HAP-1 (cell line): ENCODE measurements around the gene SHH.

ENCODE experiments used
- DNase-seq, 2 experiments: peaks; one replicate each; pipeline ENCODE4 v3.0.0-alpha.2; 2016 to 2020; ENCODE audit warnings: low spot score in 2 of 2
- H3K27me3 ChIP-seq: fragments of 250-450 bp; sonication (Bioruptor Pico); 2 replicates; pipeline ENCODE4 v1.5.1; 2020; ENCODE audit warnings: low read depth, mild to moderate bottlenecking, moderate library complexity
- H3K36me3 ChIP-seq: fragments of 250-450 bp; sonication (Bioruptor Pico); replicated peaks from 2 replicates; pipeline ENCODE4 v1.5.1; 2020; ENCODE audit warnings: mild to moderate bottlenecking
- H3K4me1 ChIP-seq: fragments of 250-450 bp; sonication (Bioruptor Pico); 2 replicates; pipeline ENCODE4 v1.5.1; 2020; ENCODE audit warnings: mild to moderate bottlenecking
- H3K4me3 ChIP-seq: fragments of 250-450 bp; sonication (Bioruptor Pico); 2 replicates; pipeline ENCODE4 v1.5.1; 2020; ENCODE audit warnings: mild to moderate bottlenecking, moderate library complexity
- H3K9me3 ChIP-seq: fragments of 250-450 bp; sonication (Bioruptor Pico); 2 replicates; pipeline ENCODE4 v1.5.1; 2020; ENCODE audit warnings: mild to moderate bottlenecking, moderate library complexity
- in situ Hi-C: fragments of 300-500 bp; cut with MboI; formaldehyde crosslinking; loops from 3 replicates; pipeline ENCODE4 v1.14.3; 2020; ENCODE audit warnings: low sequenced_read_pairs, inconsistent platforms, mixed read lengths

SHH gene

DNA sequence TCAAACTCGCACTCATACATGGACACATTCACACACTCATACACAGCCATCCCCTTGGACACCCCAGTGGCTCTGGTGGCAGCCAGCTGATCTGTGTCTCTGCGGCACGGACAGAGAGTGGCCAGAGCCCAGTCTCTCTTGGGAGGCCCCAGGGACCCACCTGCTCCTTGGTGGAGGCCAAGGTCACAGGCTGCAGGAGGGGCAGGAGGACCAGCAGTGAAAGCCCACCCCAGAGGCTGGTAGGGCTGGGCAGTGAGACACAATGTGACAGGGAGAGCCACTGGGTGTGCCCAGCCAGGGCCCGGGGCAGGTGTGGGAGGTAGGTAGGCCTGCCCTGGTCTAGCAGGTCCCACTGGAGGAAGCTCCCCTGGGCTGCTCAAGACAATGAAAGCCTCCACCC is 18.5 kb downstream of the SHH start:
- in situ Hi-C loops = no loop called here
- no peaks in the 10 kb centered on the region for H3K9me3 ChIP-seq
- no peak overlapping the region for H3K4me3 ChIP-seq
- H3K27me3 ChIP-seq = no peaks in the 10 kb centered on the region
- DNase-seq = no peak
- H3K36me3 ChIP-seq = no peaks in the 10 kb centered on the region
- H3K4me1 ChIP-seq = no peaks in the 10 kb centered on the region

GRCh38 chr7:155792999-155793560 is 19.2 kb downstream of the SHH start:
- in situ Hi-C loops = no loop called here
- no peaks in the 10 kb centered on the region for H3K36me3 ChIP-seq
- no peak overlapping the region for H3K4me3 ChIP-seq
- H3K4me1 ChIP-seq = no peaks in the 10 kb centered on the region
- DNase-seq = no peak
- no peaks in the 10 kb centered on the region for H3K9me3 ChIP-seq
- H3K27me3 ChIP-seq = no peaks in the 10 kb centered on the region

GRCh38 chr7:155792315-155792960 is 19.8 kb downstream of the SHH start:
- Histone ChIP-seq H3K4me3 (no peak overlapping the region), H3K9me3 (no peaks in the 10 kb centered on the region), H3K4me1 (peaks cover 3% of the 10 kb centered on the region; the same call in 1 of the 2 replicates), H3K27me3 (no peaks in the 10 kb centered on the region), H3K36me3 (no peaks in the 10 kb centered on the region)
- no peak for DNase-seq
- in situ Hi-C loops = no loop called here

GRCh38 chr7:155791836-155792235 is 20.4 kb downstream of the SHH start:
- H3K4me1 ChIP-seq = peaks cover 3% of the 10 kb centered on the region; the same call in 1 of the 2 replicates
- DNase-seq = no peak
- H3K9me3 ChIP-seq = no peaks in the 10 kb centered on the region
- in situ Hi-C loops = no loop called here
- no peaks in the 10 kb centered on the region for H3K36me3 ChIP-seq
- no peaks in the 10 kb centered on the region for H3K27me3 ChIP-seq
- H3K4me3 ChIP-seq = no peak overlapping the region

- no peak for DNase-seq
- no peak overlapping the region for H3K4me3 ChIP-seq
- no peaks in the 10 kb centered on the region for H3K36me3 ChIP-seq
- no peaks in the 10 kb centered on the region for H3K9me3 ChIP-seq
- peaks cover 3% of the 10 kb centered on the region; the same call in 1 of the 2 replicates for H3K4me1 ChIP-seq
- in situ Hi-C loops = no loop called here
- H3K27me3 ChIP-seq = no peaks in the 10 kb centered on the region
Observed at GRCh38 chr7:155791214-155791737, 21.0 kb downstream of the SHH start.

DNA sequence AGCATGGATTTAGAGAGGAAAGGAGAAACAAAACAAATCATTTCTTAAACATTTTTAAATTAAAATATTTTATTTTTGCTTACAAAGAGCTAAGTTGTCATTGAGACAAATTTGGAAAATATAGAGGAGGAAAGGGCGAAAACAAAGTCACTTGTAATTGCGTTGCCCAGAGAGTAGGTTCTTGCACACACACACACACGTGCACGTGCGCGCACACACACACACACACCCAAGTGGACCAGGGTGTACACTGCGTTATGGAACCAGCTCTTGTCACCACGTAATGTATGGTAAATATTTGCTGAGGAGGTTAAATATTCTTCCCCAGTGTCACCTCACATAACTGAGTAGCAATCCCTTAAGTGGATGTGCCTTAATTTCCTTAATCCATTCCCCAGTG is 21.6 kb downstream of the SHH start:
- in situ Hi-C loops = no loop called here
- Histone ChIP-seq H3K4me1 (peaks cover 3% of the 10 kb centered on the region; the same call in 1 of the 2 replicates), H3K27me3 (no peaks in the 10 kb centered on the region), H3K4me3 (no peak overlapping the region), H3K36me3 (no peaks in the 10 kb centered on the region), H3K9me3 (no peaks in the 10 kb centered on the region)
- DNase-seq = no peak

GRCh38 chr7:155789001-155789725 is 23.1 kb downstream of the SHH start:
- Histone ChIP-seq H3K9me3 (no peaks in the 10 kb centered on the region), H3K4me3 (no peak overlapping the region), H3K4me1 (peaks cover 3% of the 10 kb centered on the region; the same call in 1 of the 2 replicates), H3K27me3 (no peaks in the 10 kb centered on the region), H3K36me3 (no peaks in the 10 kb centered on the region; the same call in 1 of the 2 replicates)
- no peak for DNase-seq
- in situ Hi-C loops = no loop called here

DNA sequence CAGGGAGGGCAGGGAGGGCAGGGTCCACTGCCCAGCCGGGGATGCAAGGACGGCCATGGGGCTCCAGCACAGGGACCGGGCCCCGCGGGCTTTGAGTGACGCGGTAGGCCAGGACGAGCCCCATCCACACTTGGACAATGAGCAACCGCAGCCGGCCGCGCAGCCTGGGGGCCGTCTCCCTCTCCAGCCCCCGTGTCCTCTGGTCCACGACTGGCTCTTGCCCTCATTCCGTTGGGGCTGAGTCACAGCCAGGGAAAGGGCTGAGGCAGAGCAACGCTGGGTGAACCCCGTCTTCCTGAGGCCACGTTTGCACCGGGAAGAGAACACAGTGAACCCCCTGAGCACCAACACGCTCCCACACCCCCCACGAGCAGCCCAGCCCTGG is 23.7 kb downstream of the SHH start:
- Histone ChIP-seq H3K27me3 (no peaks in the 10 kb centered on the region), H3K36me3 (no peaks in the 10 kb centered on the region; the same call in 1 of the 2 replicates), H3K9me3 (no peaks in the 10 kb centered on the region), H3K4me1 (peaks cover 3% of the 10 kb centered on the region; the same call in 1 of the 2 replicates), H3K4me3 (no peak overlapping the region)
- DNase-seq = no peak
- in situ Hi-C loops = no loop called here

GRCh38 chr7:155787171-155787851 is 25.0 kb downstream of the SHH start:
- DNase-seq = peak in 1 of 2 experiments; percentile 65
- H3K4me1 ChIP-seq = peaks cover 3% of the 10 kb centered on the region; the same call in 1 of the 2 replicates
- H3K4me3 ChIP-seq = peak overlapping the region; percentile 25
- H3K36me3 ChIP-seq = no peaks in the 10 kb centered on the region; the same call in 1 of the 2 replicates
- in situ Hi-C loops = no loop called here
- no peaks in the 10 kb centered on the region for H3K27me3 ChIP-seq
- H3K9me3 ChIP-seq = no peaks in the 10 kb centered on the region

- no peaks in the 10 kb centered on the region for H3K9me3 ChIP-seq
Observed at GRCh38 chr7:155786491-155786890, 25.8 kb downstream of the SHH start.

DNA sequence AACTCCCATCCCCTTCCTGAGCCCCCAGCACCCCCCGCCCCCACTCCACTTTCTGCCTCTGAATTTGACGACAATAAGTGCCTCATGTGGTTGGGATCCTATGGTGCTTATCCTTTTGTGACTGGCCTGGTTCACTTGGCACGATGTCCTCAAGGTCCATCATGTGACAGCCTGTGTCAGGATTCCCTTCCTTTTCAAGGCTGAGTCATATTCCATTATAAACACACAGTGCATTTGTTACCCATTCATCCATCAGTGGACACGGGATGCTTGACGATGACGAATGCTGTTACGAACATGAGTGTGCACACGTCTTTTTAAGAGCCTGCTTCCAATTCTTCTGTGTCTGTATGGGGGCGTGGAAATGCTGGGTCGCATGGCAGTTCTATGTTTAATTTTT is 26.7 kb downstream of the SHH start:
- Histone ChIP-seq H3K27me3 (no peaks in the 10 kb centered on the region), H3K4me3 (no peak overlapping the region), H3K4me1 (peaks cover 3% of the 10 kb centered on the region; the same call in 1 of the 2 replicates), H3K36me3 (no peaks in the 10 kb centered on the region; the same call in 1 of the 2 replicates), H3K9me3 (no peaks in the 10 kb centered on the region)
- no peak for DNase-seq
- in situ Hi-C loops = no loop called here

More at GRCh38 chr7:155786491-155786890, 25.8 kb downstream of the SHH start:
- DNase-seq = no peak
- peaks cover 3% of the 10 kb centered on the region; the same call in 1 of the 2 replicates for H3K4me1 ChIP-seq
- no peak overlapping the region for H3K4me3 ChIP-seq
- no peaks in the 10 kb centered on the region for H3K27me3 ChIP-seq
- no peaks in the 10 kb centered on the region; the same call in 1 of the 2 replicates for H3K36me3 ChIP-seq
- in situ Hi-C loops = no loop called here

DNA sequence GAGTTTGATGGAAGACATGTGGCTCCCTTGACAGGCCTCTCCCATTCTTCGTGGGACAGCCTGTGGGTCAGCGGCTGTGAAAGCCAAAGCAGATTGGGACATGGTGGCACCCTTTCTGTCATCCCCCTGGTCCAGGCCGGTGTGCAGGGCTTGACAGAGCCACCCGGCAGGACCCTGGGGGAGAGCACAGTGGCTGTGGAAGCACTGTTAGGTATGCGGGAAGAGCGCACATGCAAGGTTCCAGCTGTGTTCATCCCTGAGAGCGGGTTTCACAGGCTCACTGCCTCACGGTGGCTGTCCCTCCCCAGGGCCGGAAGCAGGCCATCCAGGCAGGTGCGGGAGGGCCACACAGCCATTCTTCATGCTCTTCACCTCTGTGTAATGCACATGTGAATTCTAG is 29.8 kb downstream of the SHH start:
- no peaks in the 10 kb centered on the region; the same call in 1 of the 2 replicates for H3K36me3 ChIP-seq

DNA sequence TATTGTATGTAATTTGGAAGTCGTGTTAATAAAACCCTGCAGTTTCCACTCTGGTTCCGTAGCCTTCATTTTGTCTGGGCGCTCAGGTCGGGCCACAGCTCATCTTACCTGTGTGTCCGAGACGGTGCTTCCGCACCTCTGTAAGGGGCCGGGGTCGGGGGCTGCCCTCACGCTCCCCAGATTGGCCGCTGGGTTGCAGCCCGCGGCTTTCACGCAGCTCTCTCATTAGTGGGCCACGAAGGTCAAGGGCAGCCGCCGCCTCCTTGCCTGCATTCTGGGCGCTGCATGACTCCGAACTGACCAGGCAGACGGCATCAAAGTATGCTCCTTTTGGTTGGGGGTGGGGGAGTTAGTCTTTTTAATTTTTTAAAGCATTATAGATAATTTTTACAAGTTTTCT is 30.8 kb downstream of the SHH start:
- Histone ChIP-seq H3K36me3 (peaks cover 3% of the 10 kb centered on the region), H3K4me3 (no peak overlapping the region), H3K27me3 (no peaks in the 10 kb centered on the region), H3K4me1 (no peaks in the 10 kb centered on the region), H3K9me3 (no peaks in the 10 kb centered on the region)
- DNase-seq = no peak
- in situ Hi-C loops = no loop called here

More for the DNA sequence above, 29.8 kb downstream of the SHH start:
- H3K27me3 ChIP-seq = no peaks in the 10 kb centered on the region
- in situ Hi-C loops = no loop called here
- H3K4me1 ChIP-seq = no peaks in the 10 kb centered on the region; the same call in 1 of the 2 replicates
- no peak overlapping the region for H3K4me3 ChIP-seq
- no peak for DNase-seq
- no peaks in the 10 kb centered on the region for H3K9me3 ChIP-seq
